ENCODE measurements around the gene TPRKB. TPM values are rescaled to one million over a fixed set of nuclear protein-coding genes. Genes with fewer than 3 reads are reported as not detected.
"Not testable (repeated sequence)": the region's sequence is repeated elsewhere in the genome, so short reads cannot be mapped to it uniquely, and the experiment has no call there.

Gene TPRKB
- total RNA-seq, 2 donors from 2014 or later = 30.1 to 30.3 TPM

GRCh38 chr2:73726657-73727056 is 10.5 kb downstream of the TPRKB start:
- H3K4me1 Mint-ChIP-seq (ENCODE audit: low read depth); H3K9me3 Mint-ChIP-seq; H3K4me3 Mint-ChIP-seq; DNase-seq; H3K27ac Mint-ChIP-seq; H3K27me3 Mint-ChIP-seq (ENCODE audit: low read depth); ATAC-seq (replicated peaks in 1 of 2): not testable (repeated sequence)
- peaks cover 2 to 11% of the 10 kb centered on the region in 2 donors for H3K36me3 Mint-ChIP-seq (ENCODE audit: insufficient read depth in 2 of 2)

- Mint-ChIP-seq H3K4me1 (ENCODE audit: low read depth) (no peaks in the 10 kb centered on the region), H3K9me3 (peaks cover 3 to 5% of the 10 kb centered on the region in 2 donors), H3K4me3 (no peak overlapping the region), H3K36me3 (ENCODE audit: insufficient read depth in 2 of 2) (peaks cover 3 to 4% of the 10 kb centered on the region in 2 donors), H3K27ac (no peak overlapping the region), H3K27me3 (ENCODE audit: low read depth) (peaks cover 5% of the 10 kb centered on the region)
- ATAC-seq (replicated peaks in 1 of 2) (no peak), DNase-seq (no peak)
Observed at GRCh38 chr2:73718851-73719621, 18.1 kb downstream of the TPRKB start.

- H3K9me3 Mint-ChIP-seq = peaks cover 6 to 9% of the 10 kb centered on the region in 2 donors
- peaks cover 3 to 8% of the 10 kb centered on the region in 2 donors for H3K36me3 Mint-ChIP-seq (ENCODE audit: insufficient read depth in 2 of 2)
- H3K4me1 Mint-ChIP-seq (ENCODE audit: low read depth) = no peaks in the 10 kb centered on the region
- H3K27ac Mint-ChIP-seq = no peak overlapping the region
- ATAC-seq (replicated peaks in 1 of 2) (no peak), DNase-seq (no peak)
- peaks cover 5% of the 10 kb centered on the region for H3K27me3 Mint-ChIP-seq (ENCODE audit: low read depth)
- no peak overlapping the region for H3K4me3 Mint-ChIP-seq
Observed at GRCh38 chr2:73718421-73718820, 18.7 kb downstream of the TPRKB start.

- not testable (repeated sequence) for H3K4me1 Mint-ChIP-seq (ENCODE audit: low read depth)
Observed at GRCh38 chr2:73717695-73718094, 19.4 kb downstream of the TPRKB start.

GRCh38 chr2:73717251-73717606 is 19.9 kb downstream of the TPRKB start:
- ATAC-seq (replicated peaks in 1 of 2) (no peak), DNase-seq (no peak)
- Mint-ChIP-seq H3K4me3 (no peak overlapping the region), H3K27me3 (ENCODE audit: low read depth) (peaks cover 5% of the 10 kb centered on the region), H3K27ac (no peak overlapping the region), H3K9me3 (peaks cover 6 to 9% of the 10 kb centered on the region in 2 donors), H3K4me1 (ENCODE audit: low read depth) (no peaks in the 10 kb centered on the region), H3K36me3 (ENCODE audit: insufficient read depth in 2 of 2) (peaks cover 3 to 8% of the 10 kb centered on the region in 2 donors)

More at GRCh38 chr2:73717695-73718094, 19.4 kb downstream of the TPRKB start:
- not testable (repeated sequence) for ATAC-seq (replicated peaks in 1 of 2); H3K27ac Mint-ChIP-seq; H3K27me3 Mint-ChIP-seq (ENCODE audit: low read depth); H3K4me3 Mint-ChIP-seq; H3K36me3 Mint-ChIP-seq (ENCODE audit: insufficient read depth in 2 of 2); DNase-seq; H3K9me3 Mint-ChIP-seq

- DNase-seq = no peak
- Mint-ChIP-seq H3K27ac (no peak overlapping the region), H3K4me3 (no peak overlapping the region), H3K36me3 (ENCODE audit: insufficient read depth in 2 of 2) (peaks cover 3 to 8% of the 10 kb centered on the region in 2 donors), H3K9me3 (peaks cover 6 to 11% of the 10 kb centered on the region in 2 donors), H3K4me1 (ENCODE audit: low read depth) (no peaks in the 10 kb centered on the region), H3K27me3 (ENCODE audit: low read depth) (peaks cover 5% of the 10 kb centered on the region)
- ATAC-seq (replicated peaks in 1 of 2) = no peak
Observed at GRCh38 chr2:73716543-73717250, 20.4 kb downstream of the TPRKB start.

- peaks cover 5 to 8% of the 10 kb centered on the region in 2 donors for H3K36me3 Mint-ChIP-seq (ENCODE audit: insufficient read depth in 2 of 2)
Observed at GRCh38 chr2:73714091-73714490, 23.1 kb downstream of the TPRKB start.

GRCh38 chr2:73708527-73708926 is 28.6 kb downstream of the TPRKB start:
- Mint-ChIP-seq H3K27ac (no peak overlapping the region), H3K27me3 (ENCODE audit: low read depth) (no peaks in the 10 kb centered on the region), H3K4me1 (ENCODE audit: low read depth) (no peaks in the 10 kb centered on the region), H3K9me3 (peaks cover under 1 to 2% of the 10 kb centered on the region in 2 donors), H3K4me3 (no peak overlapping the region), H3K36me3 (ENCODE audit: insufficient read depth in 2 of 2) (peaks cover under 1 to 2% of the 10 kb centered on the region in 2 donors)
- ATAC-seq (replicated peaks in 1 of 2) (no peak), DNase-seq (no peak)

More at GRCh38 chr2:73714091-73714490, 23.1 kb downstream of the TPRKB start:
- no peak for DNase-seq
- H3K9me3 Mint-ChIP-seq = peaks cover 6 to 11% of the 10 kb centered on the region in 2 donors
- ATAC-seq (replicated peaks in 1 of 2) = no peak
- H3K4me1 Mint-ChIP-seq (ENCODE audit: low read depth) = no peaks in the 10 kb centered on the region
- peaks cover 5% of the 10 kb centered on the region for H3K27me3 Mint-ChIP-seq (ENCODE audit: low read depth)
- H3K4me3 Mint-ChIP-seq = no peak overlapping the region
- no peak overlapping the region for H3K27ac Mint-ChIP-seq

GRCh38 chr2:73707636-73708035 is 29.5 kb downstream of the TPRKB start:
- H3K27me3 Mint-ChIP-seq (ENCODE audit: low read depth) = peaks cover 1% of the 10 kb centered on the region
- H3K9me3 Mint-ChIP-seq = peaks cover 0 to 1% of the 10 kb centered on the region in 2 donors
- H3K27ac Mint-ChIP-seq = no peak overlapping the region
- no peak for DNase-seq
- ATAC-seq (replicated peaks in 1 of 2) = no peak
- no peaks in the 10 kb centered on the region for H3K4me1 Mint-ChIP-seq (ENCODE audit: low read depth)
- H3K36me3 Mint-ChIP-seq (ENCODE audit: insufficient read depth in 2 of 2) = peaks cover 0 to 2% of the 10 kb centered on the region in 2 donors
- no peak overlapping the region for H3K4me3 Mint-ChIP-seq

GRCh38 chr2:73707058-73707457 is 30.1 kb downstream of the TPRKB start:
- Mint-ChIP-seq H3K9me3 (peaks cover 0 to 1% of the 10 kb centered on the region in 2 donors), H3K4me3 (no peak overlapping the region), H3K27ac (no peak overlapping the region), H3K27me3 (ENCODE audit: low read depth) (peaks cover 6% of the 10 kb centered on the region), H3K4me1 (ENCODE audit: low read depth) (no peaks in the 10 kb centered on the region), H3K36me3 (ENCODE audit: insufficient read depth in 2 of 2) (peaks cover 0 to 2% of the 10 kb centered on the region in 2 donors)
- no peak for DNase-seq
- ATAC-seq (replicated peaks in 1 of 2) = no peak

- Mint-ChIP-seq H3K9me3 (no peaks in the 10 kb centered on the region), H3K27me3 (ENCODE audit: low read depth) (peaks cover 14% of the 10 kb centered on the region), H3K36me3 (ENCODE audit: insufficient read depth in 2 of 2) (no peaks in the 10 kb centered on the region), H3K4me1 (ENCODE audit: low read depth) (no peaks in the 10 kb centered on the region), H3K27ac (no peak overlapping the region), H3K4me3 (no peak overlapping the region)
- DNase-seq = no peak
- no peak for ATAC-seq (replicated peaks in 1 of 2)
Observed at GRCh38 chr2:73705091-73705490, 32.1 kb downstream of the TPRKB start.

- DNase-seq = no peak
- no peak overlapping the region for H3K27ac Mint-ChIP-seq
- no peaks in the 10 kb centered on the region for H3K9me3 Mint-ChIP-seq
- no peaks in the 10 kb centered on the region for H3K4me1 Mint-ChIP-seq (ENCODE audit: low read depth)
- no peak overlapping the region for H3K4me3 Mint-ChIP-seq
- peaks cover 14% of the 10 kb centered on the region for H3K27me3 Mint-ChIP-seq (ENCODE audit: low read depth)
- ATAC-seq (replicated peaks in 1 of 2) = no peak
- H3K36me3 Mint-ChIP-seq (ENCODE audit: insufficient read depth in 2 of 2) = no peaks in the 10 kb centered on the region
Observed at GRCh38 chr2:73704285-73704684, 32.9 kb downstream of the TPRKB start.

- H3K27ac Mint-ChIP-seq = no peak overlapping the region
- no peaks in the 10 kb centered on the region for H3K4me1 Mint-ChIP-seq (ENCODE audit: low read depth)
- no peak for ATAC-seq (replicated peaks in 1 of 2)
- H3K9me3 Mint-ChIP-seq = no peaks in the 10 kb centered on the region
- H3K27me3 Mint-ChIP-seq (ENCODE audit: low read depth) = peaks cover 14% of the 10 kb centered on the region
- no peak overlapping the region for H3K4me3 Mint-ChIP-seq
- no peak for DNase-seq
- no peaks in the 10 kb centered on the region for H3K36me3 Mint-ChIP-seq (ENCODE audit: insufficient read depth in 2 of 2)
Observed at GRCh38 chr2:73703675-73704074, 33.5 kb downstream of the TPRKB start.
